Measurements from ENCODE around the gene MPST. TPM values are rescaled to one million over a fixed set of nuclear protein-coding genes. Genes with fewer than 3 reads are reported as not detected.

Gene MPST
- total RNA-seq, 4 donors from 2014 or later: 128 to 498 (median 394) TPM

GRCh38 chr22:37065180-37065579, 45.6 kb downstream of the MPST start:
- H3K4me1 ChIP-seq: peaks cover 0 to 14% (median 0%) of the 10 kb centered on the region in 4 donors
- no peak overlapping the region for H3K4me3 ChIP-seq
- no peaks in the 10 kb centered on the region for H3K36me3 ChIP-seq
- H3K9me3 ChIP-seq: no peaks in the 10 kb centered on the region
- DNase-seq: no peak
- TF ChIP-seq CTCF (IDR thresholded peaks at IDR 0.05) (no peak), POLR2A (IDR thresholded peaks at IDR 0.05) (no peak)
- peaks cover 0 to 7% of the 10 kb centered on the region in 2 donors for H3K27me3 ChIP-seq
- H3K27ac ChIP-seq: no peak overlapping the region

GRCh38 chr22:37065961-37066360, 46.4 kb downstream of the MPST start:
- no peaks in the 10 kb centered on the region for H3K9me3 ChIP-seq
- no peak overlapping the region for H3K27ac ChIP-seq
- no peak for DNase-seq
- H3K4me1 ChIP-seq: peaks cover 0 to 14% (median 0%) of the 10 kb centered on the region in 4 donors
- no peak overlapping the region for H3K4me3 ChIP-seq
- peaks cover 0 to 7% of the 10 kb centered on the region in 2 donors for H3K27me3 ChIP-seq
- no peak for TF ChIP-seq POLR2A (IDR thresholded peaks at IDR 0.05)
- no peak for TF ChIP-seq CTCF (IDR thresholded peaks at IDR 0.05)
- no peaks in the 10 kb centered on the region for H3K36me3 ChIP-seq

- TF ChIP-seq POLR2A (IDR thresholded peaks at IDR 0.05): no peak
- no peak for TF ChIP-seq CTCF (IDR thresholded peaks at IDR 0.05)
- DNase-seq: no peak
- Histone ChIP-seq H3K36me3 (no peaks in the 10 kb centered on the region), H3K4me3 (no peak overlapping the region), H3K27ac (no peak overlapping the region), H3K9me3 (no peaks in the 10 kb centered on the region), H3K4me1 (peaks cover 0 to 14% (median 0%) of the 10 kb centered on the region in 4 donors), H3K27me3 (peaks cover 0 to 7% of the 10 kb centered on the region in 2 donors)
Observed at GRCh38 chr22:37067428-37067827, 47.9 kb downstream of the MPST start.

GRCh38 chr22:37068859-37069258, 49.3 kb downstream of the MPST start:
- no peaks in the 10 kb centered on the region for H3K36me3 ChIP-seq
- peaks cover 0 to 7% of the 10 kb centered on the region in 2 donors for H3K27me3 ChIP-seq
- peaks cover 0 to 7% (median 0%) of the 10 kb centered on the region in 4 donors for H3K4me1 ChIP-seq
- TF ChIP-seq POLR2A (IDR thresholded peaks at IDR 0.05) (no peak), CTCF (IDR thresholded peaks at IDR 0.05) (no peak)
- H3K27ac ChIP-seq: no peak overlapping the region
- DNase-seq: no peak
- peak overlapping the region in 1 of 4 donors; percentile 26 for H3K4me3 ChIP-seq
- H3K9me3 ChIP-seq: no peaks in the 10 kb centered on the region

GRCh38 chr22:37069319-37069718, 49.8 kb downstream of the MPST start:
- DNase-seq: no peak
- Histone ChIP-seq H3K4me1 (peaks cover 0 to 7% (median 0%) of the 10 kb centered on the region in 4 donors), H3K9me3 (no peaks in the 10 kb centered on the region), H3K4me3 (no peak overlapping the region), H3K36me3 (no peaks in the 10 kb centered on the region), H3K27me3 (peaks cover 0 to 7% of the 10 kb centered on the region in 2 donors), H3K27ac (no peak overlapping the region)
- no peak for TF ChIP-seq CTCF (IDR thresholded peaks at IDR 0.05)
- TF ChIP-seq POLR2A (IDR thresholded peaks at IDR 0.05): no peak

GRCh38 chr22:37069719-37070118, 50.2 kb downstream of the MPST start:
- Histone ChIP-seq H3K27ac (no peak overlapping the region), H3K4me1 (peaks cover 0 to 7% (median 0%) of the 10 kb centered on the region in 4 donors), H3K9me3 (no peaks in the 10 kb centered on the region), H3K4me3 (no peak overlapping the region), H3K27me3 (peaks cover 0 to 7% of the 10 kb centered on the region in 2 donors), H3K36me3 (no peaks in the 10 kb centered on the region)
- DNase-seq: no peak
- no peak for TF ChIP-seq POLR2A (IDR thresholded peaks at IDR 0.05)
- no peak for TF ChIP-seq CTCF (IDR thresholded peaks at IDR 0.05)
